Activated T-cell treated with anti-CD3 and anti-CD28 coated beads, Interleukin-2, amount 50 U/mL, for 72 hours (primary cell): ENCODE measurements around the gene CYB561D2. TPM values are rescaled to one million over a fixed set of nuclear protein-coding genes. Genes with fewer than 3 reads are reported as not detected.

Source experiments
- ATAC-seq, 2 donors: fragments of 150-1000 bp; cut with Tn5 transposase; replicated peaks in 1 of 2; 2 replicates each; pipeline ENCODE4 v1.10.0; 2021; ENCODE audit warnings: moderate library complexity in 2 of 2, mild to moderate bottlenecking in 1 of 2
- DNase-seq, 2 donors: peaks; one replicate each; pipeline ENCODE4 v3.0.0; 2021 to 2022; ENCODE audit warnings: mixed read lengths in 1 of 2
- H3K27ac Mint-ChIP-seq: one replicate; pipeline ENCODE4 v1.8.0; 2022; ENCODE audit warnings: mild to moderate bottlenecking, moderate library complexity, mixed read lengths
- H3K27me3 Mint-ChIP-seq: one replicate; pipeline ENCODE4 v1.8.0; 2022; ENCODE audit warnings: low read depth, mixed read lengths
- H3K36me3 Mint-ChIP-seq, 2 donors: one replicate each; pipeline ENCODE4 v1.8.0; 2022; ENCODE audit warnings: mixed read lengths in 2 of 2, mild to moderate bottlenecking in 1 of 2; ENCODE audit not compliant: insufficient read depth in 2 of 2
- H3K4me1 Mint-ChIP-seq: one replicate; pipeline ENCODE4 v1.8.0; 2022; ENCODE audit warnings: low read depth, mixed read lengths
- H3K4me3 Mint-ChIP-seq, 2 donors: one replicate each; pipeline ENCODE4 v1.8.0; 2022; ENCODE audit warnings: mild to moderate bottlenecking in 2 of 2, mixed read lengths in 2 of 2, moderate library complexity in 2 of 2
- H3K9me3 Mint-ChIP-seq, 2 donors: one replicate each; pipeline ENCODE4 v1.8.0; 2022; ENCODE audit warnings: mixed read lengths in 2 of 2
- total RNA-seq, 2 donors: library from RNA; stranded (reverse); gene quantifications; one replicate each; pipeline ENCODE4 v1.2.3, GENCODE V29; 2022

CYB561D2 gene
- total RNA-seq, 2 donors from 2014 or later = 16.1 to 17.0 TPM

- no peak for ATAC-seq
- Mint-ChIP-seq H3K27ac (no peak overlapping the region), H3K27me3 (no peaks in the 10 kb centered on the region), H3K4me3 (no peak overlapping the region), H3K36me3 (no peaks in the 10 kb centered on the region), H3K9me3 (no peaks in the 10 kb centered on the region), H3K4me1 (no peaks in the 10 kb centered on the region)
- no peak for DNase-seq
Measured at GRCh38 chr3:50382722-50383121, 32.1 kb downstream of the CYB561D2 start.

DNA sequence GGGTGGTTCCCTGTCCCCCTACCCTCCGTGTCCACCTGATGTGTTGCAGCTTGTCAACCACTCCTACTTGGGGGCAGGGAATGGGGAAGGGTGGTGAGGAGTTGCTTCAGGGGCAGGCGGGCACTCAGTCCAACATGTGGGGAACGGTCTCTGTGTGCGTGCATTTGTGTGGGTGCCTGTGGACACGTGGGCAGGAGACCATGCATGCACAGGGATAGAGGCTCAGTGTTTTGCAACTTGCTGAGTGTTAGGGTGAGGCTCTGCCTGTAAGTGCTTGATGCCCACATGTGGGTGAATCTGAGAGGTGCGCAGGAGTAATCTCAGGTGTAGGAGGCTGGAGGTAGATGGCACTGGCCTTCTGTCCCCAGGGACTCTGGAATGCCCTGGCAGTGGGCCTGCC is 33.1 kb downstream of the CYB561D2 start:
- Mint-ChIP-seq H3K27ac (no peak overlapping the region), H3K36me3 (no peaks in the 10 kb centered on the region), H3K9me3 (no peaks in the 10 kb centered on the region), H3K4me1 (no peaks in the 10 kb centered on the region), H3K27me3 (no peaks in the 10 kb centered on the region), H3K4me3 (no peak overlapping the region)
- ATAC-seq (no peak), DNase-seq (no peak)

DNA sequence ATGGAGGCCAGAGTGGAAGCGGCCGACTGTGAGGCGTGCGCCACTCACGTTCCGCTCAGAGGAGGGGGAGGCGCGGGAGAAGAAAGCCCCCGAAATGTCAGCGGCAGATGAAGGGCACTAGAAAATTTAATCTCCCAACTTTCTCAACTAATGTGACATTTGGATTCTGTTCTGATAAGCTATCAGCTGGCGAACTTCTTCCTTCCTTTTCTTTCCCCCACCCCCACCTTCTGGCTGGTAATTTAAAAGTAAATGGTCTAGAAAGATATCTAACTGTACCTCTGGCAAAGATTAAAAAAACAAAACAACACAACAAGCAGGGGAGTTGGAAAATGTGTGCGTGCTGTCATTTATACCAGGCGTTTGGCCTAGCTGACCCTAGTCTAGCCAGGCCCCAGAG is 35.1 kb downstream of the CYB561D2 start:
- DNase-seq (no peak), ATAC-seq (no peak)
- H3K36me3 Mint-ChIP-seq = no peaks in the 10 kb centered on the region
- no peaks in the 10 kb centered on the region for H3K27me3 Mint-ChIP-seq
- no peaks in the 10 kb centered on the region for H3K9me3 Mint-ChIP-seq
- H3K4me1 Mint-ChIP-seq = no peaks in the 10 kb centered on the region
- H3K4me3 Mint-ChIP-seq = no peak overlapping the region
- no peak overlapping the region for H3K27ac Mint-ChIP-seq

DNA sequence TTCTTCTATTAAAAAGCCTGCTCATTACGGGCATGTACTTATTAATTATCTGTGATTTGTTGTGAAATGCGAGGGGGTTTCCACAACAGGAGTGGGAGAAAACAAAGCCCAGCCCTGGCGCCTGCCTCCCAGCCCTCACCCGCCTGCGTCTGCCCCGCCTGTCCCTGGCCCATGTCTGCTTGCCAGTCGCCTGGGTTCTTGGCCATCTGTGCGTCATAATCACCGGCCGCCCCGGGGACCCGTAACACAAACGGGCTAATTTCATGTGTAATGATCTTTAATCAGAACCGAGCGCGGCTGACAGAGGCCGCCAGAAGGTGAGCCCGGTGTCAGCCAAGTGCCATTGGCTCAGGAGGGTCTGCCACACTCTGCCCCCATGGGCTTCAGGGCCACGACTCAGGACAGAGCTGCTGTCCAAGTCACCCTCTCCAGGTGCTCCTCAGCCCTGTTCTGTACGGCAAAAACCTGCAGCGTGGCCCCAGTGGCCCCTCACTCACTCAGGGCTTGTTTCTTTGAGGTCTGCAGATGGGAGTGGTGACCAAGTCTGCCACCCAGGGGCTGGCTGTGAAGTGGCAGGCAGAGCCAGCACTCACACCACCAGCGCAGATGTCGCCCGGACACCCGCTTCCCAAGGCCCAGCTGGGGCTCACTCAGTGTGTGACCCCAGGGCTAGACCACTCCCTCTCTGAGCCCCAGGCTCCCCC is 37.5 kb downstream of the CYB561D2 start:
- Mint-ChIP-seq H3K27me3 (no peaks in the 10 kb centered on the region), H3K4me1 (peaks cover 7% of the 10 kb centered on the region), H3K36me3 (no peaks in the 10 kb centered on the region), H3K4me3 (no peak overlapping the region), H3K27ac (no peak overlapping the region), H3K9me3 (no peaks in the 10 kb centered on the region)
- ATAC-seq (no peak), DNase-seq (no peak)

- DNase-seq = no peak
- ATAC-seq = no peak
- Mint-ChIP-seq H3K27ac (no peak overlapping the region), H3K4me3 (no peak overlapping the region), H3K27me3 (no peaks in the 10 kb centered on the region), H3K9me3 (no peaks in the 10 kb centered on the region), H3K4me1 (peaks cover 7% of the 10 kb centered on the region), H3K36me3 (no peaks in the 10 kb centered on the region)
Measured at GRCh38 chr3:50388720-50389413, 38.2 kb downstream of the CYB561D2 start.

GRCh38 chr3:50389414-50389767 is 38.7 kb downstream of the CYB561D2 start:
- Mint-ChIP-seq H3K27ac (no peak overlapping the region), H3K27me3 (no peaks in the 10 kb centered on the region), H3K4me1 (peaks cover 7% of the 10 kb centered on the region), H3K36me3 (no peaks in the 10 kb centered on the region), H3K4me3 (no peak overlapping the region), H3K9me3 (no peaks in the 10 kb centered on the region)
- DNase-seq (no peak), ATAC-seq (no peak)

DNA sequence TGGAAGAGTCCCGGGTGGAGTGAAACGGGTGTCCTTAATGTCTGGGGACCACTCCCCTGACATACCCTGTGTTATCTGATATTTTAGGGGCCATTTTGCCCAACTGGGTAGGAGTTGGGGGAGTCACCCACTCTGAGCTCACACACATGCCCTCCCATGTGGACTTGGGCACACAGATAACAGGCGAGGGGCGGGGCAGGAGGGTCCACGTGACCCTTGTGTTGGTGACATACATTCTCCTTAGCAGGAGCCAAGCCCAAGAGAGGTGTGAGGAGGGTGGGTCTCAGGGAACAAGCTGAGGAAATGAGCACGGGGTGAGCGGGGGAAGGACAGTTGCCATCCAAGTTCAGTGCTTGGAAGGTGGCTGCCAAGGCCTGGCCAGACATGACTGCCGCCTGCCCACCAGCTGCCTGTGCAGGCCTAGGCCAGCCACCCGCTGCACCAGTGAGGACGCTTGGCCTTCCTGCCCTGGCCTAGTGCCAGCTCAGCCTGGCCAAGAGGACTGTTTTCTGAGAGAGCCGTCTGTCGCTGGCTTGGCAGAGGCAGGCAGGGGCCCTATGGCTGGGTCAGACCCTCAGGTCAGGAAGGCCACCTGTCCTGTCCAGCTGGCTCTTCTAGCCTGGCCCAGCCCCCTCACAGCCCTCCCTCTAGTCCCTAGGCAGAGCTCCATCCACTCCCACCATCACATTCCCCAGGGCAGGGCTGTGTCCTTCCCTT is 40.0 kb downstream of the CYB561D2 start:
- no peaks in the 10 kb centered on the region for H3K36me3 Mint-ChIP-seq
- ATAC-seq (no peak), DNase-seq (no peak)
- peaks cover 7% of the 10 kb centered on the region for H3K4me1 Mint-ChIP-seq
- H3K4me3 Mint-ChIP-seq = no peak overlapping the region
- H3K27me3 Mint-ChIP-seq = no peaks in the 10 kb centered on the region
- H3K9me3 Mint-ChIP-seq = no peaks in the 10 kb centered on the region
- H3K27ac Mint-ChIP-seq = no peak overlapping the region

GRCh38 chr3:50392101-50392715 is 41.5 kb downstream of the CYB561D2 start:
- DNase-seq (no peak), ATAC-seq (no peak)
- H3K4me1 Mint-ChIP-seq = peaks cover 7% of the 10 kb centered on the region
- no peak overlapping the region for H3K27ac Mint-ChIP-seq
- H3K9me3 Mint-ChIP-seq = no peaks in the 10 kb centered on the region
- no peak overlapping the region for H3K4me3 Mint-ChIP-seq
- no peaks in the 10 kb centered on the region for H3K27me3 Mint-ChIP-seq
- H3K36me3 Mint-ChIP-seq = no peaks in the 10 kb centered on the region

DNA sequence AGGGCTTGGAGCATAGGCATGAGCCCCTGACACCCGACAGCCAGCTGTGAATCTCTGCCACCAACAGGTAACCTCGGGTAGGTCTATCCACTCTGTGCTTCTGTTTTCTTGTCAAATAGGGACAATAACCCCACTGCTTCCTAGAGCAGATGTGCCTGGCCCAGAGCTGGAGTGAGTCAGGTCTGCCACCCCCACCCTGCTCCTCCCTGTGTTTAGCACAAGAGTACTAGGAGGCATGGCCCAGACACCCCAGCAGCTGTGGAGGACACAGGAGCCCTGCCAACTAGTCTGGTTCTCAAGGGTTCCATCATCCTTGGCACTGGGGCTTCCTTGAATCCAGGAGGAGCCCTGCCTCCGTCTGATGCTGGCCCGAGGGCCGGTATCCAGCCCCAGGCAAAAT is 42.4 kb downstream of the CYB561D2 start:
- Mint-ChIP-seq H3K4me1 (peaks cover 7% of the 10 kb centered on the region), H3K9me3 (no peaks in the 10 kb centered on the region), H3K27ac (no peak overlapping the region), H3K27me3 (no peaks in the 10 kb centered on the region), H3K4me3 (no peak overlapping the region), H3K36me3 (no peaks in the 10 kb centered on the region)
- ATAC-seq (no peak), DNase-seq (no peak)

DNA sequence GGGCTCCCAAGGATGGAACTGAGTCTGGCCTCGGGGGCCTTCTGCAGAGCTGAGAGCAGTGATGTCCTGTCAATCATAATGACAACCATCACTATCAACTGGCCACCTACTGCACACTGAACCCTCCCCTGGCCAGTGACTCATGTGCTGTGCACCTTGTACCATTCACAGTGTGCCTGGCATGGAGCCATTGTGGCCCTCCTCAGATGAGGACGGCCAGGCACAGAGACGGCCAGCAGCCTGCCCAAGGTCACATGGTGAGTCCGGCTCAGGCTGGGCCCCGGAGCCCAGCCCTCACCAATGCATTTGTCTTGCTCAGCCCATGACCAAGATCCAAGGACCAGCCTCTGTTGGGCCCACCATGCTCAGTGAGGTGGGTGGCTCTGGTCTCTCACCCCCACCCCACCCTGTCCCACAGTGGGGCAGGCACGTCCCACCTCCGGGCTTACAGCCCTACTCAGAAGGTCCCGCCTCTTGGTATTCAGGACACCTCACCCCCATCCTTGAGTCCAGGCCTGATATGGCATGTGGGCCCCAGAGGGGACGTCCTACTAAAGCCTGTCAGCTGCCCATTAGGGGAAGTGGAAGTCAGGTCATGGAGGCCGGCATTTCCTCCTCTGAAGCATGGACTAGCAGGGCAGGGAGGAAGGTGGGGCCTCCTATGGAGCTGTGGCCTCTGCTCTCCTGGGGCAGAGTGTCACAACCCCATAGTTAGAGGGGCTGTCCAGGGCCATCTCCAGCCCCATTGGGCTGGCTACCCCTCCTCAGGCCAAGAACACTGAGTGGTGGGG is 44.6 kb downstream of the CYB561D2 start:
- Mint-ChIP-seq H3K4me1 (peaks cover 7% of the 10 kb centered on the region), H3K27ac (no peak overlapping the region), H3K36me3 (no peaks in the 10 kb centered on the region), H3K9me3 (no peaks in the 10 kb centered on the region), H3K27me3 (no peaks in the 10 kb centered on the region), H3K4me3 (no peak overlapping the region)
- no peak for ATAC-seq
- no peak for DNase-seq

DNA sequence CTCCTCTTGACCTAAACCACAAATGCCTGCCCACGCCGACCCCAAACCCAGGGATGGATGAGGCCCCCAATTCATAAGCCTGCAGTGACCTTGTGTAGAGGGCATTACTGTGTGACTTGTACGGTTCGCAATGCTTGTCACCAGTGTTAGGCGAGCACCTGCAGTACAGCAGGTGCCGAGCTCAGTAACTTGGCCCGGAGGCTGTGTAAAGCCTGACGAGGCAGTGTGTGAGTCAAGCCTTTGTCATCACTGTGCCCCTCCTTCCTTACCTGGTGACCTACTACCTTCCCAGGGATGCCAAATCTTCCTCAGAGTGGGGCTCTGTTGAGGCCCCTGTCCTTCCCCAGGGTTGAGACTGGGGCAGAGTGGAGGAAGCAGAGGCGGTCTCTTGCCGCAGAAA is 45.8 kb downstream of the CYB561D2 start:
- DNase-seq = no peak
- Mint-ChIP-seq H3K27ac (no peak overlapping the region), H3K9me3 (no peaks in the 10 kb centered on the region), H3K4me3 (no peak overlapping the region), H3K4me1 (peaks cover 6% of the 10 kb centered on the region), H3K27me3 (no peaks in the 10 kb centered on the region), H3K36me3 (no peaks in the 10 kb centered on the region)
- ATAC-seq = no peak

DNA sequence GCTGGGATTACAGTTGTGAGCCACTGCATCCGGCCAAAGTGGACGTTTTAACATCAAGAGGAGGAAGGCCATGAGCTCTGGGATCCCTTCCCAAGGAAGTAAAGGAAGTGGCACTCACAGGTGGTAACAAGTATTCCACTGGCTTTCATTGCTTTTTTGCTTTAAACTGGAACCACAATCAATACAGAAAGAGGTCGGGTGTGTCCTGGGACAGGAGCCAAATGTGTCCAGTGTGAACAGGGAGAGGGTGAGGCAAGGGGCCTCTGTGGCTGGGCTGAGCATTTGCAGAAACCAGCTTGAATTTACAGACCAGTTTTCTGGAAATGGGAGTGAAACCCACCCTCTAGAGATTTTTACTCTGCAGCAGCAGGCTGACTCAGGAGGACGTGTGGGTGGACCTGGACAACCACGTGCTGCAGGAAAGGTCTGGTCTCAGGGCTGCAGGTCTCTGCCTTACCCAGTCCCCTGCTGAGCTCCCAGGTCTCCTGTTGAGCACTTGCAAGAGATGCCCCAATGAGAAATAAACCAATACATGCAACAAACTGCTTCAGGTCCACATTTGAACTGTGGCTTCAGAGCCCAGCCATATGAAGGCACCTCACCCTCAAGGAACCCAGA is 51.4 kb downstream of the CYB561D2 start:
- DNase-seq = no peak
- Mint-ChIP-seq H3K4me3 (no peak overlapping the region), H3K27me3 (no peaks in the 10 kb centered on the region), H3K27ac (no peak overlapping the region), H3K9me3 (peaks cover 0 to 4% of the 10 kb centered on the region in 2 donors), H3K4me1 (no peaks in the 10 kb centered on the region), H3K36me3 (no peaks in the 10 kb centered on the region)
- ATAC-seq = no peak
